HepG2 (cell line): ENCODE results near the gene ZFAND2B. TPM values are rescaled to one million over a fixed set of nuclear protein-coding genes. Genes with fewer than 3 reads are reported as not detected.

Experiments used
- ATF4 ChIP-seq, 2 experiments: fragments of 450-650 bp in 1 of 2; sonication (generic) in 1 of 2; formaldehyde crosslinking; IDR thresholded peaks; 2 replicates each; pipeline versions ENCODE4 v1.5.0 to v1.8.0; 2020 to 2022; ENCODE audit warnings: mild to moderate bottlenecking in 1 of 2, missing genetic modification reagents in 1 of 2
- DR1 ChIP-seq: sonication (generic); formaldehyde crosslinking; IDR thresholded peaks from 2 replicates; pipeline ENCODE4 v1.8.0; 2021; ENCODE audit warnings: mild to moderate bottlenecking, missing genetic modification reagents, inconsistent platforms
- EHMT2 ChIP-seq: fragments of 200-600 bp; sonication (generic); IDR thresholded peaks from 2 replicates; pipeline ENCODE4 v1.7.0; 2017; ENCODE audit warnings: antibody characterized with exemption, low read depth, low read length, borderline replicate concordance
- FOSL1 ChIP-seq: sonication (generic); formaldehyde crosslinking; IDR thresholded peaks from 2 replicates; pipeline ENCODE4 v1.9.0; 2021; ENCODE audit warnings: missing genetic modification reagents, borderline replicate concordance
- HNRNPL ChIP-seq: fragments of 200-400 bp; formaldehyde crosslinking; IDR thresholded peaks from 2 replicates; pipeline ENCODE4 v1.6.1; 2017; ENCODE audit warnings: mild to moderate bottlenecking, low read depth, low read length
- PBX3 ChIP-seq: sonication (generic); formaldehyde crosslinking; IDR thresholded peaks from 2 replicates; pipeline ENCODE4 v1.8.1; 2023; ENCODE audit warnings: missing genetic modification reagents, inconsistent platforms, borderline replicate concordance
- SALL2 ChIP-seq: sonication (generic); formaldehyde crosslinking; IDR thresholded peaks from 2 replicates; pipeline ENCODE4 v1.8.1; 2023; ENCODE audit warnings: mild to moderate bottlenecking, missing genetic modification reagents, inconsistent platforms
- SMYD3 ChIP-seq: sonication (generic); formaldehyde crosslinking; IDR thresholded peaks from 2 replicates; pipeline ENCODE4 v1.8.1; 2023; ENCODE audit warnings: mild to moderate bottlenecking, missing genetic modification reagents
- SRSF4 ChIP-seq: fragments of 200-400 bp; formaldehyde crosslinking; IDR thresholded peaks from one replicate; pipeline ENCODE4 v1.6.1; 2018; ENCODE audit warnings: mild to moderate bottlenecking, low read depth, low read length, moderate library complexity; ENCODE audit not compliant: poor library complexity, severe bottlenecking
- TEAD3 ChIP-seq: optimal IDR thresholded peaks from 2 replicates; pipeline ENCODE3; 2016; ENCODE audit warnings: borderline replicate concordance
- TRIM22 ChIP-seq: fragments of 450-650 bp; IDR thresholded peaks from 2 replicates; pipeline ENCODE4 v1.6.1; 2017
- TSC22D2 ChIP-seq: sonication (generic); formaldehyde crosslinking; IDR thresholded peaks from 2 replicates; pipeline ENCODE4 v1.5.1; 2020; ENCODE audit warnings: missing genetic modification reagents, mild to moderate bottlenecking, borderline replicate concordance
- ZBTB33 ChIP-seq: sonication (generic); formaldehyde crosslinking; IDR thresholded peaks from 2 replicates; pipeline ENCODE4 v1.4.0; 2020; ENCODE audit warnings: missing genetic modification reagents
- ZFP90 ChIP-seq: sonication (generic); formaldehyde crosslinking; IDR thresholded peaks from 2 replicates; pipeline ENCODE4 v1.8.0; 2022; ENCODE audit warnings: missing genetic modification reagents, mild to moderate bottlenecking, inconsistent platforms, borderline replicate concordance
- ZNF547 ChIP-seq: sonication (generic); formaldehyde crosslinking; IDR thresholded peaks from 2 replicates; pipeline ENCODE4 v1.5.1; 2020; ENCODE audit warnings: mild to moderate bottlenecking, missing genetic modification reagents
- polyA plus RNA-seq, 8 experiments: library from polyadenylated mRNA; depleted of rRNA in 3 of 8; stranded (reverse) in 7 of 8; unstranded in 1 of 8; fragments of >200 nt; fragmentation: Illumina TruSeq in 4 of 8; extraction: Trizol in 4 of 8; gene quantifications; 2 replicates each; pipeline versions ENCODE4 v1.2.1 to v1.2.3, GENCODE V29; 2011 to 2016; ENCODE audit warnings: low read depth in 4 of 8, missing spikeins in 1 of 8, mixed read lengths in 1 of 8; ENCODE audit not compliant: insufficient read depth in 1 of 8
- total RNA-seq, 5 experiments: library from RNA; depleted of rRNA; stranded (reverse); fragments of >200 nt; fragmentation: Illumina TruSeq; extraction: Trizol; gene quantifications; 2 replicates each; pipeline ENCODE4 v1.2.3, GENCODE V29; 2016; ENCODE audit warnings: low read depth in 1 of 5
- TF ChIP-seq, protein P1 (sequence below): sonication (generic); formaldehyde crosslinking; IDR thresholded peaks from 2 replicates; pipeline ENCODE4 v1.4.0; 2020; ENCODE audit warnings: missing genetic modification reagents
- TF ChIP-seq, protein P2 (sequence below): sonication (generic); formaldehyde crosslinking; conservative IDR thresholded peaks from 2 replicates; pipeline ENCODE4 v1.4.0; 2020; ENCODE audit warnings: missing genetic modification reagents

The ZFAND2B gene
- total and polyA plus RNA-seq, 2 of the 13 experiments (the other 11 are each of a cell fraction or from before 2014, with no cell fraction given) = 53.3 to 115 TPM

- TF ChIP-seq, protein P1, sequence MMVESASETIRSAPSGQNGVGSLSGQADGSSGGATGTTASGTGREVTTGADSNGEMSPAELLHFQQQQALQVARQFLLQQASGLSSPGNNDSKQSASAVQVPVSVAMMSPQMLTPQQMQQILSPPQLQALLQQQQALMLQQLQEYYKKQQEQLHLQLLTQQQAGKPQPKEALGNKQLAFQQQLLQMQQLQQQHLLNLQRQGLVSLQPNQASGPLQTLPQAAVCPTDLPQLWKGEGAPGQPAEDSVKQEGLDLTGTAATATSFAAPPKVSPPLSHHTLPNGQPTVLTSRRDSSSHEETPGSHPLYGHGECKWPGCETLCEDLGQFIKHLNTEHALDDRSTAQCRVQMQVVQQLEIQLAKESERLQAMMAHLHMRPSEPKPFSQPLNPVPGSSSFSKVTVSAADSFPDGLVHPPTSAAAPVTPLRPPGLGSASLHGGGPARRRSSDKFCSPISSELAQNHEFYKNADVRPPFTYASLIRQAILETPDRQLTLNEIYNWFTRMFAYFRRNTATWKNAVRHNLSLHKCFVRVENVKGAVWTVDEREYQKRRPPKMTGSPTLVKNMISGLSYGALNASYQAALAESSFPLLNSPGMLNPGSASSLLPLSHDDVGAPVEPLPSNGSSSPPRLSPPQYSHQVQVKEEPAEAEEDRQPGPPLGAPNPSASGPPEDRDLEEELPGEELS = peak; percentile 45
- TF ChIP-seq ATF4 (CRISPR knock-in tag; IDR thresholded peaks at IDR 0.05) (0 out of 4 replicates have a peak, but pooled peaks of 1 of the 2 experiments have one; percentile 34), SALL2 (peak; percentile 63; the same call in 1 of the 2 replicates), SRSF4 (no peak), TEAD3 (CRISPR knock-in tag) (no peak), TRIM22 (no peak), FOSL1 (peak; percentile 10; the same call in 1 of the 2 replicates), ZBTB33 (CRISPR knock-in tag) (no peak), ZFP90 (CRISPR knock-in tag) (peak; percentile 88; the same call in 1 of the 2 replicates), SMYD3 (CRISPR knock-in tag) (no peak), HNRNPL (peak; percentile 40; the same call in 1 of the 2 replicates), TSC22D2 (CRISPR knock-in tag) (0 out of 2 replicates have a peak, but pooled peaks have one; percentile 19), EHMT2 (no peak), PBX3 (CRISPR knock-in tag) (0 out of 2 replicates have a peak, but pooled peaks have one; percentile 27), ZNF547 (peak; percentile 72; the same call in 1 of the 2 replicates), DR1 (0 out of 2 replicates have a peak, but pooled peaks have one; percentile 33)
- TF ChIP-seq, protein P2, sequence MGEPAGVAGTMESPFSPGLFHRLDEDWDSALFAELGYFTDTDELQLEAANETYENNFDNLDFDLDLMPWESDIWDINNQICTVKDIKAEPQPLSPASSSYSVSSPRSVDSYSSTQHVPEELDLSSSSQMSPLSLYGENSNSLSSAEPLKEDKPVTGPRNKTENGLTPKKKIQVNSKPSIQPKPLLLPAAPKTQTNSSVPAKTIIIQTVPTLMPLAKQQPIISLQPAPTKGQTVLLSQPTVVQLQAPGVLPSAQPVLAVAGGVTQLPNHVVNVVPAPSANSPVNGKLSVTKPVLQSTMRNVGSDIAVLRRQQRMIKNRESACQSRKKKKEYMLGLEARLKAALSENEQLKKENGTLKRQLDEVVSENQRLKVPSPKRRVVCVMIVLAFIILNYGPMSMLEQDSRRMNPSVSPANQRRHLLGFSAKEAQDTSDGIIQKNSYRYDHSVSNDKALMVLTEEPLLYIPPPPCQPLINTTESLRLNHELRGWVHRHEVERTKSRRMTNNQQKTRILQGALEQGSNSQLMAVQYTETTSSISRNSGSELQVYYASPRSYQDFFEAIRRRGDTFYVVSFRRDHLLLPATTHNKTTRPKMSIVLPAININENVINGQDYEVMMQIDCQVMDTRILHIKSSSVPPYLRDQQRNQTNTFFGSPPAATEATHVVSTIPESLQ (CRISPR knock-in tag) = no peak
Measured at GRCh38 chr2:219253753-219254589, 47.4 kb downstream of the ZFAND2B start, which contains the start of gene TUBA4A (continued).
